Measurements from ENCODE around the gene TMED5.

Gene TMED5

GRCh38 chr1:93107395-93107794 lies 72.8 kb downstream of the TMED5 start:
- no peak for DNase-seq (ENCODE audit: extremely low read depth, low read depth)
- TF ChIP-seq, protein P1, sequence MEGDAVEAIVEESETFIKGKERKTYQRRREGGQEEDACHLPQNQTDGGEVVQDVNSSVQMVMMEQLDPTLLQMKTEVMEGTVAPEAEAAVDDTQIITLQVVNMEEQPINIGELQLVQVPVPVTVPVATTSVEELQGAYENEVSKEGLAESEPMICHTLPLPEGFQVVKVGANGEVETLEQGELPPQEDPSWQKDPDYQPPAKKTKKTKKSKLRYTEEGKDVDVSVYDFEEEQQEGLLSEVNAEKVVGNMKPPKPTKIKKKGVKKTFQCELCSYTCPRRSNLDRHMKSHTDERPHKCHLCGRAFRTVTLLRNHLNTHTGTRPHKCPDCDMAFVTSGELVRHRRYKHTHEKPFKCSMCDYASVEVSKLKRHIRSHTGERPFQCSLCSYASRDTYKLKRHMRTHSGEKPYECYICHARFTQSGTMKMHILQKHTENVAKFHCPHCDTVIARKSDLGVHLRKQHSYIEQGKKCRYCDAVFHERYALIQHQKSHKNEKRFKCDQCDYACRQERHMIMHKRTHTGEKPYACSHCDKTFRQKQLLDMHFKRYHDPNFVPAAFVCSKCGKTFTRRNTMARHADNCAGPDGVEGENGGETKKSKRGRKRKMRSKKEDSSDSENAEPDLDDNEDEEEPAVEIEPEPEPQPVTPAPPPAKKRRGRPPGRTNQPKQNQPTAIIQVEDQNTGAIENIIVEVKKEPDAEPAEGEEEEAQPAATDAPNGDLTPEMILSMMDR (IDR thresholded peaks at IDR 0.05; ENCODE audit: low read depth, low read length) = no peak

DNA sequence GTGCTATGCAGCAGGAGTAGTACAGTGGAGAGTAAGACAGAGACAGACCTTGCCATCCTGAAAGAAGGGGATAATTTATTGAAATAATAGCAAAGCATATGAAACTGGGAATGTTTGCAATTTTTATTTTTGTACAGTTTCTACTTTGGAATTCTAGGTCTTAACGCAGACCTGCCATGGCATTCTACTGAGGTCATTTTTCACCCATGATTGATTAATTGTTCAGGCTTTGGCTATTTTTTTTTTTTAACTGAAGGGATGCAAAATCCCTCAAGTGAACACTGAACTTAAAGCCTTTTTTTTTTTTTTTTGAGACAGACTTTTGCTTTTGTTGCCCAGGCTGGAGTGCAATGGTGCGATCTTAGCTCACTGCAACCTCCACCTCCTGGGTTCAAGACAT lies 74.0 kb downstream of the TMED5 start:
- TF ChIP-seq, protein P1 (IDR thresholded peaks at IDR 0.05; ENCODE audit: low read depth, low read length) = no peak
- no peak for DNase-seq (ENCODE audit: extremely low read depth, low read depth)

DNA sequence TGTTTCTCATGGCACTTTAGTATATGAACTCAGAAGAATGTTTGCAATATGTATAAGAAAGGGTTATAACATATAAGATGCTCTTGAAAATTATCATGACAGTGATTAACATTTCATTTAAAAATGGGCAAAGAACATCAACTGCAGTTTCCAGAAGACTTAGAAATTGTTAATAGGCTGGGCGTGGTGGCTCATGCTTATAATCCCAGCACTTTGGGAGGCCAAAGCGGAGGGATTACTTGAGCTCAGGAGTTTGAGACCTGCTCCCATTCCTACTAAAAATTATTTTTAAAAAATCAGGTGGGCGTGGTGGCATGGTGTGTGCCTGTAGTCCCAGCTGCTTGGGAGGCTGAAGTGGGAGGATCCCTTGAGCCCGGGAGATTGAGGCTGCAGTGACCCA lies 78.1 kb downstream of the TMED5 start:
- no peak for DNase-seq (ENCODE audit: extremely low read depth, low read depth)
- TF ChIP-seq, protein P1 (IDR thresholded peaks at IDR 0.05; ENCODE audit: low read depth, low read length) = no peak

All from AG09319 (cell line).